GM19372 (cell line): ENCODE data around the gene HELZ2.
"Not testable (repeated sequence)": the region's sequence is repeated elsewhere in the genome, so short reads cannot be mapped to it uniquely, and the experiment has no call there.

Experiments
- ATAC-seq: cut with Tn5 transposase; IDR thresholded peaks from one replicate; pipeline ENCODE4 v1.9.1; 2021; ENCODE audit warnings: mild to moderate bottlenecking, low read depth, moderate library complexity; ENCODE audit not compliant: unreplicated experiment

The HELZ2 gene, protein sequence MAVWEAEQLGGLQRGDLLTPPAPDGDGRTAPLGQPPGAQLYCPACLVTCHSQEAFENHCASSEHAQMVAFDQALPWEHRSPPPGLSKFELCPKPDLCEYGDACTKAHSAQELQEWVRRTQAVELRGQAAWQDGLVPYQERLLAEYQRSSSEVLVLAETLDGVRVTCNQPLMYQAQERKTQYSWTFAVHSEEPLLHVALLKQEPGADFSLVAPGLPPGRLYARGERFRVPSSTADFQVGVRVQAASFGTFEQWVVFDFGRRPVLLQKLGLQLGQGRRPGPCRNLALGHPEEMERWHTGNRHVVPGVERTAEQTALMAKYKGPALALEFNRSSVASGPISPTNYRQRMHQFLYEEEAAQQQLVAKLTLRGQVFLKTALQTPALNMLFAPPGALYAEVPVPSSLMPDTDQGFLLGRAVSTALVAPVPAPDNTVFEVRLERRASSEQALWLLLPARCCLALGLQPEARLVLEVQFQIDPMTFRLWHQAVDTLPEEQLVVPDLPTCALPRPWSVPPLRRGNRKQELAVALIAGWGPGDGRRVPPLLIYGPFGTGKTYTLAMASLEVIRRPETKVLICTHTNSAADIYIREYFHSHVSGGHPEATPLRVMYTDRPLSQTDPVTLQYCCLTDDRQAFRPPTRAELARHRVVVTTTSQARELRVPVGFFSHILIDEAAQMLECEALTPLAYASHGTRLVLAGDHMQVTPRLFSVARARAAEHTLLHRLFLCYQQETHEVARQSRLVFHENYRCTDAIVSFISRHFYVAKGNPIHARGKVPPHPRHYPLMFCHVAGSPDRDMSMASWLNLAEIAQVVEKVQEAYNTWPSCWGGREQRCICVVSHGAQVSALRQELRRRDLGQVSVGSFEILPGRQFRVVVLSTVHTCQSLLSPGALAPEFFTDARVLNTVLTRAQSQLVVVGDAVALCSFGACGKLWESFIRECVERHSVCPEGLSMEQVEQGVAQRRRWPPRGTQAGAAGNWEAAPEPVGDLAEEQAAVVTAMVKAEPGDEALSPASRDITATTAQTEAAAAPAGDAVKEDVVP (N-terminal part only)

DNA sequence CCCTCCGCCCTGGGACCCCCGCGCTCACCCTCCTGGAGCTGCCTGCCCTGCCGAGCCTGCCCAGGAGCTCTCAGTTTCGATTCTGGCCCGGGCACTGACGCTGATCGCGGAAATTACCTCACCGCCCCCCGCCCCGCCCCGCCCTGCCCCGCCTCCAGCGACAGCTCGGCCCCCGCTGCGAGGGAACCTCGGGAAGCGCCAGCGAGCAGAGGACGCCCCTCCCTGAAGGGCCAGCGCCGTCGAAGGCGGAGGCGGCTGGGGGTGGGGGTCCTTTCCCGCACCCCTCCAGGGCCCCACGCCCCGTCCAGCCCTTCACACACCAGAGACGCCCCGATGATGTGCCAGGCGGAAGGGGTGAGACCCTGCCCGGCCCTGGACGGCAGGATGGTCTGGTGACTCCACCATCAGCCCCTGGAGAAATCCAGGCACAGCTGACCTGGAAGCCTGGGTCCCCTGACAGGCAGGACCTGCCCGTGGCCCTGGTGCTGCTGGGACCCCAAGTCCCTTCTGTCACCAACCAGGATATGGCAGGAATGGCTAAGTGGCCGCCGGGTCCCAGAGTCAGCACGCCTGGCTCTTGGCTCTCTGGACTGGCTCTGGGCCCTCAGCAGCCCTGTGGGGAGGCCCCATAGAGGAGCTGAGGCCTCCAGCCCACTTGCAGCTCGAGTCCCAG is at the start of gene HELZ2:
HELZ2 (minus strand) TSS at position 84 of the 673 bp plus-strand sequence. CDS start 1,854 bp downstream, outside the sequence.
- ATAC-seq, result no peak

DNA sequence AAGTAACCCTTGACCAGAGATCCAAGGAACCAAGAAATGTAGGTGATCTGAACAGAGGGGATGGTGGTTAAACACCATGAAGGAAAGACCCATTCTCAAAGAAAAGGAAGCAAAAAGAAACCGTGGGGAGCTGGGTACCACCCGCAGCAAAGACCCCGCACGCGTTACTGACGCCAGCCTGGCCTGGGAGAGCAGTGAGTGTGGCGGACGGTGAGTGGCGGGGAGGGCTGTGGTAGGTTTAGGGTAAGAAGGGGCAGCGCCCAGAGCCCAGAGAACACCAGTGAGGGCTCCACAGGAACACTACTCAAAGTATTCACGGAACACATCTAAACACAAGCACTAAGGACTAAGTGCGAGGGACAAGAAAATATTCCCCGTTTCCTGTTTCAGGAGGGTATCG is 48.7 kb upstream of the HELZ2 start:
- no peak for ATAC-seq

DNA sequence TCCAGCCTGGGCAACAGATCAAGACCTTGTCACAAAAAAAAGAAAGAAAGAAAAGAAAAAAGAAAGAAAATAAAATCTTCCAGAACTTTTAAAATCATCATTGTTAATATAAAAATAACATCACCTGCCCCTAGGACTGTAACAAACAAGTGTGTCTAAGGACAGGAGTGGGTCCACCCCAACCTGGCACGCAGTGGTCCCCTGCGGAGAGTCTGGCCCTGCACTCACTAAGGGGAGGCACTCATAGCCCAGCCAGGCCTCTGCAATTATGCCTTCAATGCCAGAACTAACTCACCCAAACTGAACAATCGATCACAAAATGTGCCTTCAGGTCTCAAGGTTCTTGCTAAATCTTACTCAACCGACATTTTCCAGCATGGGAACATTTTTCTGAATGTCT is 48.1 kb upstream of the HELZ2 start:
- no peak for ATAC-seq

DNA sequence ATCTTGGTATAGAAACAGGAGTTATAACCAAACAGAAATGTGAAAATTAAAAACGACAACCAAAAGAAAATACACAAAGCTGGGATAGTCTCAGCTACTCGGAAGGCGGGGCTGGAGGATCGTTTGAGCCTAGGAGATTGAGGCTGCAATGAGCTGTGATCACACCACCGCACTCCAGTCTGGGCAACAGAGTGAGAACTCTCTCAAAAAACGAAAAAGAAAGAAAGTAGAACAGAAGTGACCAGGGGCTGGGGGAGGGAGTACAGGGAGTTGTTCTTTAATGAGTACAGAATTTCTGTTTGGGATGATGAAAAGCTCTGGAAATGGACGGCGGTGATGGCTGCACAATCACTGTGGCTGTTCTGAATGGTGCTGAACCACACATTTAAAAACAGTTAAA is 47.0 kb upstream of the HELZ2 start:
- no peak for ATAC-seq

DNA sequence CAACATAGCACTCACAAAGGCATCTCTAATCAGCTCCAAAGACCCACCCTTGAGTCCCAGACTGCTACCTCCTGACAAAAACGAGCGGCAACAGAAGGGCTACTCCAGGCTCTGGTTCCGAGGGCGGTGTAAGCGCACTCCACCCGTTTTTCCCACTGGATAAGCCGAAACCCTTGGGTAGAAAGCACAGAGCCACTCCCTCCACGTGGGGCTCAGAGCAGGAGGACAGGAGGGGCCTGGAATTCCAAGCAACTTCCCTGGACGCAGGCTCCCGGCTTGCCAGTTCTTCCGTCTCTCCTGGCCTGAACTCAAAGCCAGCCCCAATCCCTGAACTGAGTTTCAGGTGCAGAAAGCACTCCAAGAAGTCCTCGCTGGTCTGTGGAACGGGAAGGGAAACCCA is 45.5 kb upstream of the HELZ2 start:
- no peak for ATAC-seq

DNA sequence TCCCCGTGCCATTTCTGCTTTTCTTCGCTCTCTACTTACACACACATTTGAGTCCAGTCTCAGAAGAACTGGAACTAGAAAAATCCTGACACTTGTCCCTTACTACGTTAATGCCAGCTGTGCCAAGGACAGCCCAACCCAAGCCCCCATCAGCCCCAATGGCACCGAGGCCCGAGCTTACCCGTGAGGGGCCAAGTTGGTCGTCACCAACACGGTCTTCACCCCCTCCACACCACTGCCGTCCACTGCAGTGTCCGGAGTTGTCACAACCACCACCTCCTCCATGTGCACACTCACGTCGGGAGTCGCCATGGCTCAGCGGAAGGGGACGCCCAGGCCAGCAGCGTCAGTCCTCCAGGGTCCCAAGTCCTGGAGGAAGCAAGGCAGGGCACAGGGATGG is 45.0 kb upstream of the HELZ2 start:
- no peak for ATAC-seq

DNA sequence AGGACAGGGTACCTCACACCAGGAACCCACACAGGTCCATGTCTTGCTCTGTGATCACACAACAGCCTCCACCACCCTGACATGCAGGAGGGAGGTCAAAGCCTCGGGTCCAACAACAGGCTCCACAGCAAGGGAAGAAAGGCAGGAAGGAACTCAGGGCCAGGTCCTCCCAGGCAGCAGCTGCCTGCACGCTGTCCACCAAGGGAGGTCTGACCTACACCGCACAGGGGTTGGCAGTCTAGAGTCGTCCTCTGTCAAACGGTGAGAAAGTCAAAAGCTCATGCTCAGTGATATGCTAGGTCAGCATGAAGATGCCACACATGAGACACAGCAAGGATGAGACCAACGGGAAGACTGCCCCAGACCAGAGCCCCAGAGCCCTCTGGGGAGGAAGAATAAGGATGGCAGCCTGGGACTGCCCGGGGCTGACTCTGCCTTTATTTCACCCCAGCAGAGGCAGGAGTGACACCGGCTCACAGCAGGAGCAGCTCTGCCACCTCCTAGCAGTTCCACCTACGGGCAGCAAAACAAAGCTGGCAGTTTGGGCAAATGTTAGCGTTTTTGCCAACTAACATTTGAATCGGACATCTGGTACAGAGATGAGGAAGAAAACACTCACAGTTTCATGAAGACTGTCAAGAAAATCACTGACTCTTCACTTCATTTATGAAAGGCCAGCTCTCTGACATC is 44.4 kb upstream of the HELZ2 start:
- ATAC-seq, result no peak

DNA sequence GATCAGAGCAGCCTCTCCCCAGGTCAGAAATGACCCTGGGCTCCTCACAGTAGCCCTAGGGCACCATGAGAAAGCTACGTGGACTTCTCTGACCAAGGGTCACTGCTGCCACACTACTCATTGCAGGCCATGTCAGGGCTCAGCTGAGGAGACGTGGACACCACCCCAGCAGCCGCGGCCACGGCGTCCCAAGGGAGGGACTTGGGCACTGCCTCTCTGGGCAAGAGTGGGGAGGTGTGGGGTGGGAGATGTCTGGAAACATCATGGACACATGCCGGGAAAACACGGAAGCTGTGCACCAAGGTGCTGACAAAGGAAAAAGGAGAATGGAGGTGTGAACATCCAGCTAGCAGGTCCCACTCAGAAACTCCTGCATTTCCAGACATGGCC is 43.8 kb upstream of the HELZ2 start:
- ATAC-seq, result no peak

DNA sequence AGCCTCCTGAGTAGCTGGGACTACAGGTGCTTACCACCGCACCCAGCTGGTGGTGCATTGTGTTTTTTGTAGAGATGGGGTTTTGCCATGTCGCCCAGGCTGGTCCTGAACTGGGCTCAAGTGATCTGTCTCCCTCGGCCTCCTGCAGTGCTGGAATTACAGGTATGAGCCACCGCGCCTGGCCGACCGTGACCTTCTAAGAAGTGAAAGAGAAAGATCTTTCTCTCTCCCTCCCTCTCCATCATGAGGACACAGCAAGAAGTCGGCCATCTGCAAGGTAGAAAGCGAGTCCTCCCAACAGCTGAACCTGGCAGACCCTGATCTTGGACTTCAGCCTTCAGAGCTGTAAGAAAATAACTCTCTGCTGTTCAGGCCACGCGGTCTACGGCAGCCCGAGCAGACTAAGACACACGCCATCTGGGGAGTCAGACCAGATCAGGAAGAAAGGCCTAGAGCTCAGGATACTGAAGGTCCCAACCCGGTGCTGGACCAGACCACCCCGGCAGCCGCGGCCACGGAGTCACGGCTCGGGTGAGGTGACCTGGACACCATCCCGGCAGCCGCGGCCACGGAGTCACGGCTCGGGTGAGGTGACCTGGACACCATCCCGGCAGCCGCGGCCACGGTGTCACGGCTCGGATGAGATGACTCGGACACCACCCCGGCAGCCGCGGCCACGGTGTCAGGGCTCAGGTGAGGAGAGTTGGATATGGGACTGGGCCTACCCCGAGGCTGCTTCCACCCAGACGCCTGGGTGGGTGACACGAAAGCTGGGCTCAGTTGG is 43.2 kb upstream of the HELZ2 start:
- ATAC-seq, result no peak

DNA sequence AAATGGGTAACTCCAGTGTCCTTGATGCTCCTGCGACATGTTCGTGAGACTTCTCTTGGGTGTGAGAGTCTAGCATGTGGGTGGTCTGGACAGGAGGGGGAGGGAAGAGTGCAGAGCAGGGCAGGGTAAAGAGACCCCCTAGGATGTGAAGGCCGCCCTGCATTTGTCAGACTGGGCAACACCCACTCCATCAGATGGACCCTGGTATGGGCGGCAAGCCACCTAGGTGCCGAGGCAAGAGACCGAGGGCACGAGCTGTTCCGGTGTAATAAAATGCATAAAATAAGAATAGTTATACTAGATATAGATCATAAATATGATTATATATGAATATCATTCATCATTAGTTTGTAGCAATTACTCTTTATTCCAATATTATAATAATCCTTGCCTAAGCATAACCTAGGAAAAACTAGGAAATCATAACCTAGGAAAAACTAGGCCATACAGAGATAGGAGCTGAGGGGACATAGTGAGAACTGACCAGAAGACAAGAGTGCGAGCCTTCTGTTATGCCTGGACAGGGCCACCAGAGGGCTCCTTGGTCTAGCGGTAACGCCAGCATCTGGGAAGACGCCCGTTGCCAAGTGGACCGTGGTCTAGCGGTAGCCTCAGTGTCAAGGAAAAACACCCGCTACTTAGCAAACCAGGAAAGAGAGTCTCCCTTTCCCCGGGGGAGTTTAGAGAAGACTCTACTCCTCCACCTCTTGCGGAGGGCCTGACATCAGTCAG is 40.0 kb upstream of the HELZ2 start:
- not testable (repeated sequence) for ATAC-seq

DNA sequence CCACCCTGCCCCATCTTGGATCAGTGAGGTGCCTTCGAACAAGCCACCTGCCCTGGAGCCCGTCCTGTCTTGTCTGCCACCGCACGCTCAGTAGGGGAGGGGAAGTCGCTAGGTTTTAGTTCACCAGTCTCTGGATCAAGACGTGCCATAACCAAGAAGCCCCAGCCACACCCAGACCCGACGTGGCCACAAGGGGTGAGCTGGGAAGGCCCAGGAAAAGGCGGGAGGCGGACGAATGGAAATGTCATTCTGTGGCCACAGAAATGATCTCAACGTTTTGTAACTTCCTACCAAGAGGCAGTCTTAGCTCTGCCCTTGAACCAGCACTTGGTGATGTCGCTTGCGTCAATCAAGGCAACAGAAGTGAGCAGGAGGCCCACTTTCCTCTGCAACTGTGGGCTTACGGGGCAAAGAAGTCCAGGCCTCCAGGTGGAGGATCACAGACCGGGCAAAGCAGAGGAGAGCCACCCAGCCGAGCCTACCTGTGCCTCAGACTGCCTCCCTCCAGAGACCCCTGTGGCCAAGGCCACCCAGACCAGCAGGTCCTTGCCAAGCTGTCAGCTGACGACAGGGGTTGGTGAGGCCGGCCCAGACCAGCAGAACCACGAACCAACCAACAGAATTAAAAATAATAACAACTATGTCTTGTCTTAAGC is 38.4 kb upstream of the HELZ2 start:
- no peak for ATAC-seq

DNA sequence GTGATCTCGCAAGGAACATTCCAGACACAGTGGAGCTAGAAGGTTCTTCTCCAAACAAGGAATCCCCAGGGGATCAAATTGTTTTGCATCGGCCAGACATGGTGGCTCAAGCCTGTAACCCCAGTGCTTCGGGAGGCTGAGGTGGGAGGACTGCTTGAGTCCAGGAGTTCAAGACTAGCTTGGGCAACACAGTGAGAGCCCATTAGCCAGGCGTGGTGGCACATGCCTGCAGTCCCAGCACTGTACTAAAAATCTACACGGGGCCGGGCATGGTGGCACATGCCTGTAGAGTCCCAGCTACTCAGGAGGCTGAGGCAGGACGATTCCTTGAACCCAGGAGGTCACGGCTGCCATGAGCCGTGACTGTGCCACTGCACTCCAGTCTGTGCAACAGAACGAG is 37.6 kb upstream of the HELZ2 start:
- no peak for ATAC-seq

DNA sequence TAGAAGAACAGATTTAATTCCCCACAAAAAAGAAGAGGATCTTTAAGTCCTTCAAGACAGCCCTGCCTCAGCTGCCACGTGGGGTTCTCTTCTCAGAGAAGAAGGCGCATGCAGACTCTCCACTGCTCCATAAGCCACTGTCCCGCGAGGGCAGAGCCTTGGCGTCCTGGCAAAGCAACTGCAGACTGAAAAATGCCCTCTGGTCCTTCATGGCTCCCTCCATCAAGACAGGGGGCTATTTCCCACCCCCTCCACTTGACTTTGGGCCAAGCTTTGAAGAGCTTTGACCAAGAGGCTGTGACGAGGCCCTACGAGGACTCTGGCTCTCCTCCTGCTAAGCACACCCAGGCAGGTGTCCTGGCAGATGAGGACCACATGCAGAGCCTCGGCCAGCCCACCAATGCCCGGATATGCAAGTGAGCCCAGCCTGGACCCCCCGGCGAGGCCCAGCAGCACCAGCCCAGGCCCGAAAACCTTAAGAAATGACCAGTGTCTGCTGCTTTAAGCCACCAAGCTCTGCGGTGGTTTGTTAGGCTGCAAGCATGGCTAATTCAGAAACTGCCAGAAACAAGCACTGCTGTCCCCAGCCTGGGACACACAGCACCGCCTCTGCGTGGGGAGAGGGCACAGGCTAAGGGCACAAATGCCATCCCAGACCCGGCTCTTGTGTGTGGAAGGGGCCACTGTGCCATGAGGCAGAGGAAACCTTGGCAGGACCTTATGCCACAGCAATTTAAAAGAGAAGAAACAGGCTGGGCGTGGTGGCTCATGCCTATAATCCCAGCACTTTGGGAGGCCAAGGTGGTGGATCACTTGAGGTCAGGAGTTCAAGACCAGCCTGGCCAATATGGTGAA is 36.8 kb upstream of the HELZ2 start:
- no peak for ATAC-seq

DNA sequence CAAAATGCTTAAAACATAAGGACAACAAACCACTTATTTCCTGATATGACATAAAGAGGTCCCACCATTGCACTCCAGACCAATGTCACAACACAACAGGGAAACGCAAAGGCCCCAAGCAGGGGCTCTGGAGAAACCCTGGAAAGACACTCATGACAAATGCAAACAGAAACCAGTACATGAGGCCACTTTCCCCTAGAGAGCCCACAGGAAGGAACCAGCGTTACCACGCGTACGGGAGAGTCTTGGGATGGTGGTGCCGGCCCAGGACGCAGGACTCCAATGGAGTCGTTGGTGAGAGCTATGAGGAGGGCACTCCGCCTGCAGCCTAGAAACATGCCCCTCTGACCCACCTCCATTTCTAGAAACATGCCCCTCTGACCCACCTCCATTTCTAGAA is 32.6 kb upstream of the HELZ2 start:
- no peak for ATAC-seq

DNA sequence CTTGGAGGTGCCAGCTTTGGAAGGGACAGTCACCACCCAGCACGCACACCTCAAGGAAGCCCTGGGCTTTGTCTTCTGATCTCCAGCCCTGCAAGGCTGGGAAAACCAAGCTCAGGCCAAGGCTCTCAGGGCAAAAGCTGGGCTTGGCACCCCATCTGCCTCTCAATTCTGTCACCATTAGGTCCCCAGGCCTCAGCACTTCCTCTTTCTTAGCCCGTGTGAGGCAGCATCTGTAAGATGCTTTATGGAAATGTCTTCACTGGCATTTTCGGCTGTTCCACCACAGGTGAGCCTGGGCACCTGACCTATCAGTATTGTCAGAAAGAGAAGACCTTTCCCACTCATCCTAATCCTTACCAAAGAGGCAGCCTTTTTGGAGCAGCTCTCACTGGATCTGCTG is 28.3 kb upstream of the HELZ2 start:
- ATAC-seq, result no peak

DNA sequence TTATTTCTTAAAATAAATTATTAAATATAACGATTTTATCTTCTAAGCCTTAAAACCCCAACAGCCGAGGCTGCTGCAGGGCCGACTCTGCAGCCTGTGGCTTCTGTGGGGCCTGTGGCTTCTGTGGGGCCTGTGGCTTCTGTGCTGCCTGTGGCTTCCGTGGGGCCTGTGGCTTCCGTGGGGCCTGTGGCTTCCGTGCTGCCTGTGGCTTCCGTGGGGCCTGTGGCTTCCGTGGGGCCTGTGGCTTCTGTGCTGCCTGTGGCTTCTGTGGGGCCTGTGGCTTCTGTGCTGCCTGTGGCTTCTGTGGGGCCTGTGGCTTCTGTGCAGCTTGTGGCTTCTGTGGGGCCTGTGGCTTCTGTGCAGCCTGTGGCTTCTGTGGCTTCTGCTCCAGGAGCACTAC is 27.6 kb upstream of the HELZ2 start:
- ATAC-seq, result not testable (repeated sequence)

DNA sequence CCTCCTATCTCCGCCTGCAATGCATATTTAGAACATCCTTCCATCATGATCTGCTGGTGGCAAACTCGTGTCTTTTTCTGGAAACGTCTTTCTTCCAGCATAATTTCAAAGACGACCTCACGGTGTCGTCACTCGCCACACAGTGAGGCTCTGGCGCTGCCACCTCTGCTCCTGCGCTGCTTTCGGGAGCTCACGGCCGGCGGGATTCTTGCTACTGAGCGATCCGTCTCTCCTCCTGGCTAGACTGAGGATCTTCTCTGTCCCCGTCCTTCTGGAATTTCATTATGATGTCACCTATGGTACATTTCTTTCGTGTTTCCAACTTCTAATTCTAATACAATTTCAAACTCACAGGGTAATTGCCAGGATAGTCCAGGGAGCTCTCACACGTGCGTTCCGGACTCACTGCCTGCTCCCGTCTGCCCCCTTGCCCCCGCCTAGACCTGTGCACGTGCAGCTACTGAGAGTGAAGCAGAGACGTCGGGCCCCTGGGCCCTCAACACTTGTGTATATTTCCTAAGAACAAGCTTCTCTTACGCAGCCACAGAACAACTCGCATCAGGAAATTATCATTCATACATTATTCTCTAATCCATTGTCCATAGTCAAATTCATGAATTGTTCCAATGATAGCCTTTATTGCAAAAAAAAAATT is 25.5 kb upstream of the HELZ2 start:
- ATAC-seq, result no peak
